Fibroblast of pulmonary artery (primary cell): Measurements from ENCODE around the gene FOS.
"Not testable (repeated sequence)": the region's sequence is repeated elsewhere in the genome, so short reads cannot be mapped to it uniquely, and the experiment has no call there.

Source experiments
- DNase-seq: peaks from one replicate; pipeline ENCODE4 v3.0.0-alpha.2; 2010; ENCODE audit warnings: low read depth
- H3K4me3 ChIP-seq: replicated peaks from 2 replicates; pipeline ENCODE4 v1.5.1; 2011; ENCODE audit warnings: low read depth, mild to moderate bottlenecking, control low read depth, low read length, moderate library complexity
- TF ChIP-seq, protein P1 (sequence below): IDR thresholded peaks from 2 replicates; pipeline ENCODE4 v1.5.1; 2011; ENCODE audit warnings: mild to moderate bottlenecking, control low read depth, low read length, inconsistent platforms; ENCODE audit errors: missing control alignments

FOS gene

DNA sequence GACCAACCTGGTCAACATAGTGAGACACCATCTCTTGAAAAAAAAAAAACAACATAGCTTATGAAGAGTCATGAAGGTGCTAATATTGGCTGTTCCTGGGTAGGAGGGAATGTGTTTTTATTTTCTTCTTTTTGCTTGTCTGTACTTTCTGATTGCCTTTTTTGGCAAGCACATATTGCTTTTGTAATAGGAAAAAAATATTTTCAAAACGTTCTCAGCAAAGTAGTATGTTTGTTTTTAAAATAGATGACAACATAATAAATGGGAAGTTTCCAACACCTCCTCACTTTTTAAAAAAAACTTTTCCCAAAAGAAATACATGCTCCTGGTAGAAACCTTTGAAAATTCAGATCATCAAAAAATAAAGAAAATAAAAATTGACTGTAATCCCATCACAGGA is 20.9 kb downstream of the FOS start:
- TF ChIP-seq, protein P1, sequence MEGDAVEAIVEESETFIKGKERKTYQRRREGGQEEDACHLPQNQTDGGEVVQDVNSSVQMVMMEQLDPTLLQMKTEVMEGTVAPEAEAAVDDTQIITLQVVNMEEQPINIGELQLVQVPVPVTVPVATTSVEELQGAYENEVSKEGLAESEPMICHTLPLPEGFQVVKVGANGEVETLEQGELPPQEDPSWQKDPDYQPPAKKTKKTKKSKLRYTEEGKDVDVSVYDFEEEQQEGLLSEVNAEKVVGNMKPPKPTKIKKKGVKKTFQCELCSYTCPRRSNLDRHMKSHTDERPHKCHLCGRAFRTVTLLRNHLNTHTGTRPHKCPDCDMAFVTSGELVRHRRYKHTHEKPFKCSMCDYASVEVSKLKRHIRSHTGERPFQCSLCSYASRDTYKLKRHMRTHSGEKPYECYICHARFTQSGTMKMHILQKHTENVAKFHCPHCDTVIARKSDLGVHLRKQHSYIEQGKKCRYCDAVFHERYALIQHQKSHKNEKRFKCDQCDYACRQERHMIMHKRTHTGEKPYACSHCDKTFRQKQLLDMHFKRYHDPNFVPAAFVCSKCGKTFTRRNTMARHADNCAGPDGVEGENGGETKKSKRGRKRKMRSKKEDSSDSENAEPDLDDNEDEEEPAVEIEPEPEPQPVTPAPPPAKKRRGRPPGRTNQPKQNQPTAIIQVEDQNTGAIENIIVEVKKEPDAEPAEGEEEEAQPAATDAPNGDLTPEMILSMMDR: no peak
- no peak overlapping the region for H3K4me3 ChIP-seq
- peak; percentile 49 for DNase-seq

DNA sequence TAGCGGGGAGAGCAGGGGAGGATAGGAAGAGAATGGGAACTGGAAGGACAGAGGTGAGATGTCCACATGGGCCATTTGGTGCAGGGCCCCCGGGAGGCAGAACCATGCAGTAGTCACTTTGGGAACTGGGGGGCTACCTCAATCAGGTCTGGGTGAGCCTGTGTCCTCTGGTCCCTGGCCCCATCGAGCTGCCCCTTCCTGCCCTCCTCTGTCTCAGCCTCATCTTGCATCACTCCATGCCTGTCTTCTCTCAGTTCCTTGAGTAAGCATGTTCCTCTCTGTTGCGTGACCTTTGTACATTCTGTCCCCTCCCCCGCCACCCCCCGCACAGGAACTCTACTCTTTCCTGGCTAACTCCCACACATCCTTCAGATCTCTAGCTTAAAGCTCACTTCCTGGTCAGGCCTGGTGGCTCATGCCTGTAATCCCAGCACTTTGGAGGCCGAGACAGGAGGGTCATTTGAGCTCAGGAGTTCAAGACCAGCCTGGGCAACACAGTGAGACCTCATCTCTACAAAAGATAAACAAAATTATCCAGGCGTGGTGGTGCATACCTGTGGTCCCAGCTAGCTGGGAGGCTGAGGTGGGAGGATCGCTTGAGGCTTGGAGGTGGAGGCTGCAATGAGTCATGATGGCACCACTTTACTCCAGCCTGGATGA is 23.2 kb downstream of the FOS start:
- DNase-seq: peak; percentile 92
- H3K4me3 ChIP-seq: no peak overlapping the region
- TF ChIP-seq, protein P1: no peak

DNA sequence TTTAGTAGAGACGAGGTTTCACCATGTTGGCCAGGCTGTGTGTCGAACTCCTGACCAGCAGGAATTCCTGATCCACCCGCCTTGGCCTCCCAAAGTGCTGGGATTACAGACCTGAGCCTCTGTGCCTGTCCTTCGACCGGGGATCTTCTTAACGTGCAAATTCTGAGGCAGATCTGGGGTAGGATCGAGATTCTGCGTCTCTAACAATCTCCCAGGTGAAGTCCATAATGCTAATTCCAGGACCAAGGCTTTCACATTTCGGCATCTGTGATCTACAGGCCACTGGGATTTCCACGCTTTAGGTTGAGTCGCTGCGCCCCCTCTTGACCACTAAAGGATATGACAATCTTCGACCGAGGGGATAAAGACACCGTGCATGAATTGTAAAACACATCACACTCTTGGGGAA is 24.8 kb downstream of the FOS start:
- H3K4me3 ChIP-seq: no peak overlapping the region
- peak; percentile 87 for DNase-seq
- TF ChIP-seq, protein P1: peak; percentile 81

DNA sequence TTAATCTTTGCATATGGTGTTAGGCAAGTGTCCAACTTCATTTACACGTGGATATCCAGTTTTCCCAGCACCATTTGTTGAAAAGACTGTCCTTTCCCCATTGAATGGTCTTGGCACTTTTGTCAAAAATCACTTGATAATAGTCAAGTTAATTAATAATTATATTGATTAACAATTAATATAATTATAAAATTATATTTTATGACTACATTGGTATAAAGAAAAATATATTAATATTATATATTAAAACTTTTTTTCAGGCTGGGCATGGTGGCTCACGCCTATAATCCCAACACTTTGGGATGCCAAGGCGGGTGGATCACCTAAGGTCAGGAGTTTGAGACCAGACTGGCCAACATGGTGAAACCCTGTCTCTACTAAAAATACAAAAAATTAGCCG is 27.8 kb downstream of the FOS start:
- H3K4me3 ChIP-seq, DNase-seq: not testable (repeated sequence)

DNA sequence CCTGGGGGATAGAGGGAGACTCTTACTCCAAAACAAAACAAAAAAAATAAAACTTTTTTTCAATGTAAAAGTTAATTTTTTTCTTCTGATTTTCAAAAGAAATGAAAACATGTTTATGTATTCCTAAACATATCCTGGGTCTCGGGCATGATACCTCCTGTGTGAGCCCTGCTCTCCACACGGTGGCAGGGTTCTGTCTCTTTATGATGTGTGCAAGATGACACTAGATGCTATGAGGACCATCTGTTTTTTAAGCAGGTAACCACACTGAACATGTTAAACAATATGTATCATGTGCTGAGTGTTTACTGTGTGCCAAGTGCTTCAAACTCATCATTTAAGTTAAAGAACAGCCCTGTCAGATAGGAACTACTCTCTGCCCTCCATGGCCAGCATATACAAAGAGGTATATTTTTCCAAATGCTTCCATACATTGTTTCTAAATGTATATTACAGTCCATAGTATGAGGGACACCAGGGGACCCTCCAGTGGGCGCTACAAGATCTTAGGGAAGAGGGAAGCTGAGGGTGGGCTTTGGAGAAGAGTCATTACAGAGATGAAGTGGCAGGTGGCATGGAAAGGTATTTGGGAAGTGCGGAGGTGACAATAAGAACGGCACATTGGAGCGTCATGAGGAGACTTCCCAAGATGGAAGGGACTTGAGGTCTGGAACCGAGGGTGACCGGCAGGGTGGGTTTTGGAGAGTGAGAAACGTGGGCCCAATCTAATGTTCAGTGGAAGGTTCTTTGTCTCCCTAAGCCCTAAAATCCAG is 28.5 kb downstream of the FOS start:
- TF ChIP-seq, protein P1: peak; percentile 45
- DNase-seq: no peak

DNA sequence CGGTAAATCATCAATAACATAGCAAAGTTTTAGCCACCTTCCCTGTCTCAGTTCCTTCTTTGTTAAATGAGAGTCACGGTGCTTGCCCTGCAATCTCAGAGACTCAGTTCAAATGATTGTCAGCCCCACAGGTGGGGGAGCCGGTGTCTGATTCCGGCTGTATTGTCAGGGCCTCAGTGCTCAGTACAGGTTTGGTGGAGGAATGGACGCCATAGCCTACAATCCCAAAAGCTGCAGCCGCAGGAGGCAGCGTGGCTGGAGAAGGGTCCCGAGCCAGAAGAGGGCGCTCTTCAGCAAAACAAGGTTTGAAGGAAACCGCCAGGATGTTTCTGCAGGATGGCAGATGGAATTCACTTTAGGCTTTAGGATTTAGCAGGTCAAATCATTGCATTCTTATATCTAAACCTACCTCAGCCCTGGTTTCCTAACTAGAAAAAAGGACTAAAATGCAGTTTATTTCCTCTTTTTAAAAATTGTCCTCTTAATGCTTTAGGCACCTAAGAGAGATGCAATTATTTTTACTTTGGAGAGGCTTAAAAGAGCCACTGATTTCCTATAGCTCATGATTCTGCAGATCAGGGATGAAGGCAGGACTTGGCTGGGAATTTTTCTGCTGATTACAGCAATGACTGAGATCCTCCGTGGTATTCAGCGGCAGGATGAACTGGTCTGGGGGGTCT is 29.2 kb downstream of the FOS start:
- peak; percentile 90 for DNase-seq
- H3K4me3 ChIP-seq: no peak overlapping the region
- TF ChIP-seq, protein P1: peak; percentile 95

More for the DNA sequence above, 28.5 kb downstream of the FOS start:
- no peak overlapping the region for H3K4me3 ChIP-seq

DNA sequence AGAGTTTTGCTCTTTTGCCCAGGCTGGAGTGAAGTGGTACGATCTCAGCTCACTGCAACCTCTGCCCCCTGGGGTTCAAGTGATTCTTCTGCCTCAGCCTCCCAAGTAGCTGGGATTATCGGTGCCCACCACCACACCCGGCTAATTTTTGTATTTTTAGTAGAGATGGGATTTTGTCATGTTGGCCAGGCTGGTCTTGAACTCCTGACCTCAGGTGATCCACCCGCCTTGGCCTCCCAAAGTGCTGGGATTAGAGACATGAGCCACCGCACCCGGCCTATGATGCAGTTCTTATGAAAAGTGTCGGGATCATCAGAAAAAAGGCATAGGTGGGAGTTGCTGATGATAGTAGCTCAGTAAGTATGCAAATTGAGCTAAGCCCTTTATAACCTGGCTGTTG is 30.4 kb downstream of the FOS start:
- not testable (repeated sequence) for H3K4me3 ChIP-seq, DNase-seq

DNA sequence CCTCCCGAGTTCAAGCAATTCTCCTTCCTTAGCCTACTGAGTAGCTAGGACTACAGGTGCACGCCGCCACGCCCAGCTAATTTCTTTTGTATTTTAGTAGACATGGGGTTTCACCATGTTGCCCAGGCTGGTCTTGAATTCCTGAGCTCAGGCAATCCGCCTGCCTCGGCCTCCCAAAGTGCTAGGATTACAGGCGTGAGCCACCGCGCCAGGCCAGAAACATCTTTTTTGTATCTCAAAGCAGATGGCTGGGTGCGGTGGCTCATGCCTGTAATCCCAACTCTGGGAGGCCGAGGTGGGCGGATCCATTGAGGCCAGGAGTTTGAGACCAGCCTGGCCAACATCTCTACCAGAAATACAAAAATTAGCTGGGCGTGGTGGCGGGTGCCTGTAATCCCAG is 30.9 kb downstream of the FOS start:
- H3K4me3 ChIP-seq, DNase-seq: not testable (repeated sequence)
